ENCODE measurements around the gene IGSF3.
"Not testable (repeated sequence)": the region's sequence is repeated elsewhere in the genome, so short reads cannot be mapped to it uniquely, and the experiment has no call there.

Gene IGSF3

DNA sequence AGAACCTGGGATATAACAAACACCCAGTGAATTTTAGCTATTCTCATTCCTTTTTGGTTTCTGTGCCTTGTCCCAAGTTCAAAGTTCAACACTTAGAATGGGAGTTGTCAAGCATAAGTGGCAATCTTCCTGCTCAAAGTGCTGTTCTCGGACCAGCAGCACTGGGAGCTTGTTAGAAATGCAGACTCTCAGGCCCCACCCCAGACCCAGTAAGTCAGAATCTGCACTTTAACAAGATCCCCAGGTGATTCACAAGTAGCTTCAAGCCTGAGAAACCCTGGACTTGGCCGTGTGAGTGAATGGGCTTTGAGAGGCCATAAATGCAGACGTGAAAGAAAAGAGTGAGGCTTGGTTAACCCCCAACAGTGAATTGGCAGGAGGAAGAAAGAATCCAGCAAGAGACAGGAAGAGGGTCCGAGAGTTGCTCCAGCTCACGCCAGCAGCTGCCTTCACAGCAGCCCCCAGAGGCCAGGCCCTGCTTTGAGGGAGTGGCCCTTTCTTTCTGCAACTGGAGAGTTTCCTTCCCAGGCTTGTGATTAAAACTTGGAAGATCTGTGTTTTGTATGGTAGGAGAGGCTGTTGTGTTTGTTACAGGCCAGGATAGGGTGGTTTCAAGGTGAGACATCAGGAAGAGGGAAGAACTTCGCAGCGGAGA, 75.5 kb downstream of the IGSF3 start:
- not testable (repeated sequence) for H2AFZ ChIP-seq (ENCODE audit: low read depth, low read length); H3K27me3 ChIP-seq (ENCODE audit: insufficient read depth, low read length); H3K9me3 ChIP-seq (ENCODE audit: low read length); H3K36me3 ChIP-seq (ENCODE audit: insufficient read depth, low read length); H3K4me3 ChIP-seq (ENCODE audit: low read length)
- peaks cover 20% of the 10 kb centered on the region for H3K4me1 ChIP-seq (ENCODE audit: insufficient read depth, low read length)

DNA sequence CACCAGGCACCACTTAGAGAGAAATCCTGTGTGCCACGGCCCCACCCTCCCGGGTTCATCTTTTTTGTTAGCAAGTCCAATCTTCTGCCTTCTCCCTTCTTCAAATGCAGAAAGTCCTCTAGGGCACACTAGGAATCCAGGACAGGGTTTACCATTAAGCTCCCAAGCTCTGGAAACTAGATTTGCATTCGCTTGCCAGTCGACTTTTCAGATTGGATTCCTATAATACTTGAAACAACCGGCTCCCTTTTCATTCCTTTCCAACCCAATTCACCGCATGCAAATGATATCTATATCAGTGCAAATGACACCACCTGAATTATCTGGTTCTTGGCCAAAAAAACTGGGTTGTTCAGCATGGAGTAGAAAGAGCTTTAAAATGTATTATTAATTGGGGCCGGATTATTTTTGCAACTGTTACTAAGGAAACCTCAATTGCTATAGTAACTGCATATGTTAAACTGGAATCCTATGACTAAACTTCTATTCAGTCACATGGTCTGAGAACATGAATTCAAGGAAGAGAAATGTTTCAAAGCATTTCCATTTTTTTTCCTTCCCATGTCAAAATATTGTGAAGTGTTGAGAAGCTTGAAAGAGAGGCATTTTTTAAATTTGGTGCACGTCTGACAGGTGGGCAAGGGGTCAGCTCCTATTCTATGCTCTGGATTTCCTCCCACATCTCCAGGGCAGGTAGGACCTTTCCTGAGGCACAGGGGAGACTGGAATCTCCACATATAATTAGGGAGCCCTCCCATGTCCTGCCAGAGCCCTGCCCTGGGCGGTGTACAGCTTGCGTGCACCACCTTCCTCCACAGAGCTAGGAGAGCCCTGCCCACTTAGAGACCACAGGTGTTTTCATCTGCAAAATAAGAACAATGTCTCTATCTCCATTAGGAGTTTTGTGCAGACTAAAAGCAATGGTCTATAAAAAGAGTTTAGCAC, 76.3 kb downstream of the IGSF3 start:
- not testable (repeated sequence) for H3K27me3 ChIP-seq (ENCODE audit: insufficient read depth, low read length); H3K9me3 ChIP-seq (ENCODE audit: low read length); H3K4me3 ChIP-seq (ENCODE audit: low read length); H3K36me3 ChIP-seq (ENCODE audit: insufficient read depth, low read length); H2AFZ ChIP-seq (ENCODE audit: low read depth, low read length)
- H3K4me1 ChIP-seq (ENCODE audit: insufficient read depth, low read length), result peaks cover 22% of the 10 kb centered on the region

DNA sequence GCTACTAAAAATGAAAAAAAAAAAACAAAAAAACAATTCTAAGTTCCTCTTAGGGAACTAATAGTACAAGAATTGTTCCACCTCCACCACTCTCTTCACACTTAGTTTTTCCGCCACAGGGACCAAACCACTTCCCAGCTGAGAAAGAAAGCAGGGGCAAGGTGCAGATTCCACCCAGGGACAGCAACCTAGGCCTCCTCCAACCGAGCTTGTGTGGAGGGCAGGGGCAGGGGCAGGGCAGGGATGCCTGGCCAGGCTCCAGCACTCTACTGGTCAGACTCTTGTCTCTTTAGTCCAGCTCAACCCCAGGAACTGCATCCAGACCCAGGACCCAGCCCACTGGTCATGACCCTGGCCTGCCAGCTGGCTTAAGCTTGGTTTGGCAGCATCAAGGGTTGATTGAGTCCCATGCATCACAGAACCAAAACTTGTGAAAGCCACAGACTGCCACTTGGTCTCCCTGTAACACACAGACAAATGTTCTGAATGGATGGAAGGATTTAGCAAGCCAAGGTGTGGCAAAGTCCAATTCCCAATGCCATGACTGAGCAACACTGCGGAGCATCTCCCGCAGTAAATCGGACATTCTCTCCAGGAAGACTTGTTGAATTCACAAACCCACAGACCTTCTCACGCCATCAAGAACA, 77.1 kb downstream of the IGSF3 start:
- H3K27me3 ChIP-seq (ENCODE audit: insufficient read depth, low read length); H3K4me3 ChIP-seq (ENCODE audit: low read length); H3K36me3 ChIP-seq (ENCODE audit: insufficient read depth, low read length); H3K9me3 ChIP-seq (ENCODE audit: low read length); H2AFZ ChIP-seq (ENCODE audit: low read depth, low read length): not testable (repeated sequence)
- H3K4me1 ChIP-seq (ENCODE audit: insufficient read depth, low read length), result peaks cover 19% of the 10 kb centered on the region

DNA sequence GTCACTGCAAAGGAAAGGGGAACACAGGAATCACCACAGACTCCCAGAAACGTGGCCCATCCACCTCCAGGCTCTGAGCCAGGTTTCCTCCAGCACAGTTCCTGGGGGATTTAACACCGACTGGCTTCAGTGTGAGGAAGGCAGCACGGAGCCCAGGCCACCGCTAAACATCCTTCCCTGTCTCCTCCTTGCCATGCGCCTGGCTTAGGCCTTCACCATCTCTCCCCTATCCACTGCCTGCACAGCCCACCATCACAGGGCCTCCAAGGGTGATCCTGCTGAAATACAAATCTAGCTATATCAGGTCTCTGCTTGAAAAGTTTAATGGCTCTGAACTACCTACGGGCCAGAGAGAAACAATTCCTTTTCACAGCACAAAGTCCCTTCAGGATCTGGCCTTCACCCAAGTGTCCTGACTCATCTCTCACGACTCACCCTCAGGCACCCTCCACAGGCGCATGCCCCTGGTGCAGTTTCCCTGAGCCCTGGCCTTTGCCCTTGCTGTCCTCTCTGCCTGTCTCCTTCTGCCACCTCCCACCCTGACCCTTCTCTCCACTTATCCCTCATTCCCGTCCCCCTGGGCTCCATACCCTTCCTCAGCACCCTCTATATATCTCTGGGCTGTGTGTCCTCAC, 78.3 kb downstream of the IGSF3 start:
- not testable (repeated sequence) for H3K36me3 ChIP-seq (ENCODE audit: insufficient read depth, low read length); H3K4me3 ChIP-seq (ENCODE audit: low read length); H3K27me3 ChIP-seq (ENCODE audit: insufficient read depth, low read length); H2AFZ ChIP-seq (ENCODE audit: low read depth, low read length); H3K9me3 ChIP-seq (ENCODE audit: low read length)
- peaks cover 19% of the 10 kb centered on the region for H3K4me1 ChIP-seq (ENCODE audit: insufficient read depth, low read length)

DNA sequence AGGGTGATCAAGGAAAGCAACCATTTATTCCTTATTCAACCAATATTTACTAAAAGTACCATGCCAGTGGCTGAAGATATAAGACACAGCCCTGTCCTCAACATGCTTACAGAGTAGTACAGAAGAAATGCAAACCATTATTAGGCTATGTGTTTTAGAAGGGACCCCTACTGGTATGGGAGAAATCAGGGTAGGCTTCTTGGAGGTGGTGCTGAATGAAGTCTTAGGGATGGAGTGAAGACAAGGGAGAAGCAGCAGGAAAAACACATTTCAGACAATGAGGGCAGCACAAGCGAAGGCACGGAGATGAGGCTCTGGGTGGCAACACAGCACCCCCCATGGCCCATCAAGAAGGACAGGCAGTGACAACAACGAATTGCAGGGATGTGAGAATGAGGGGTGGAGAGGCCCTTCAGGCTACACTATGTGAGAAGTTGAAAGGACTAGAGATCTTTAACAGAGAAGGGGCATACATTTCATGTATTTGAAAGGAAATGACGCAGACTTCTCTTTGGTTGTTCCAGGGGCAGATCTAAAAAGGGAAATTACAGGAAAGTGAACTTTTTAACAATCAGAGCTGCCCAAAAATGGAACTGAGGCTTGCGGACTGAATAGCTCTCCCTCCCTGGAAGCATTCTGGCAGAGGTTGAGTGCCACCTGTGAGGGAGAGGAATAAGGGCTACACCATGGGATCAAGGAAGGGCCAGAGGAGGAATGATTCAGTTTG, 79.9 kb downstream of the IGSF3 start:
- H3K27me3 ChIP-seq (ENCODE audit: insufficient read depth, low read length), result no peaks in the 10 kb centered on the region
- H3K9me3 ChIP-seq (ENCODE audit: low read length), result no peaks in the 10 kb centered on the region
- peaks cover 14% of the 10 kb centered on the region for H3K4me1 ChIP-seq (ENCODE audit: insufficient read depth, low read length)
- no peak overlapping the region for H3K4me3 ChIP-seq (ENCODE audit: low read length)
- no peak overlapping the region for H2AFZ ChIP-seq (ENCODE audit: low read depth, low read length)
- no peaks in the 10 kb centered on the region for H3K36me3 ChIP-seq (ENCODE audit: insufficient read depth, low read length)

DNA sequence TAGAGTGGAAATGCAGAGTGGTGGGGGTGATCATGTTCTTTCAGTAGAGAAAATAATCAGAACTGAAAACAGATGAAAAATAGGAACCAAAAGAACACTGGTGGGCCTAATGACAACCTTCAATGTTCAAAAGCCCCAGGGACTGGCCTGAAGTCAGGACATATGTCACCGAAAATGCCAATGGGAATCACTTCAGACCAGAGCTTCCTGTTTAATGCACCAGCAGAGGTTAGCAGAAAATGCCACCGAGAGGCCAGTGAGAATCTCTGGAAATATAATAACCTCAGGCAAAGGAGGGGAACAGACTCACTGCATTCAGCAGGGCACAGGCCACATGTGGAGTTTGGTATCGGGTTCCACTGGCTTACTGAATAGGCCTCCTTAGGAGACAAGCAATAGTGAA, 80.8 kb downstream of the IGSF3 start:
- Histone ChIP-seq H3K4me3 (ENCODE audit: low read length) (no peak overlapping the region), H3K27me3 (ENCODE audit: insufficient read depth, low read length) (no peaks in the 10 kb centered on the region), H2AFZ (ENCODE audit: low read depth, low read length) (no peak overlapping the region), H3K4me1 (ENCODE audit: insufficient read depth, low read length) (peaks cover 10% of the 10 kb centered on the region), H3K36me3 (ENCODE audit: insufficient read depth, low read length) (no peaks in the 10 kb centered on the region), H3K9me3 (ENCODE audit: low read length) (no peaks in the 10 kb centered on the region)

DNA sequence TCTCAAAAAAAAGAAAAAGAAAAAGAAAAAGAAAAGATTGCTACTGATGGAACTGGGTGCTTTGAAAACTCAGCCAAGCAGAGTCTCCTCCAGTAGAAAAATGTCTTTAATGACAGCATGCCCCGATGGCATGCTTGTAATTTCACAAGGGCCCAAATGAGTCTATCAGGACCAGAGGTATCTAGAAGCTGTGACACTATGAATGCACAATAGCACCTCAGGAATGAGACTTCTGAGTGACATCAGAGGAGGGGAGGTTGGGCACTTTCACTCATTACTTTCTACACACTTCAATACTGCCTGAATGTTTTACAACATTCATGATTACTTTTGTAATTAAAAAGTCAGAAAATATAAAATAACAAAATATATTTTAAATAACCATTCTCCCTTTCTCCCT, 81.6 kb downstream of the IGSF3 start:
- H3K9me3 ChIP-seq (ENCODE audit: low read length), result no peaks in the 10 kb centered on the region
- H3K4me3 ChIP-seq (ENCODE audit: low read length), result no peak overlapping the region
- peaks cover 9% of the 10 kb centered on the region for H3K4me1 ChIP-seq (ENCODE audit: insufficient read depth, low read length)
- no peaks in the 10 kb centered on the region for H3K36me3 ChIP-seq (ENCODE audit: insufficient read depth, low read length)
- no peak overlapping the region for H2AFZ ChIP-seq (ENCODE audit: low read depth, low read length)
- no peaks in the 10 kb centered on the region for H3K27me3 ChIP-seq (ENCODE audit: insufficient read depth, low read length)

DNA sequence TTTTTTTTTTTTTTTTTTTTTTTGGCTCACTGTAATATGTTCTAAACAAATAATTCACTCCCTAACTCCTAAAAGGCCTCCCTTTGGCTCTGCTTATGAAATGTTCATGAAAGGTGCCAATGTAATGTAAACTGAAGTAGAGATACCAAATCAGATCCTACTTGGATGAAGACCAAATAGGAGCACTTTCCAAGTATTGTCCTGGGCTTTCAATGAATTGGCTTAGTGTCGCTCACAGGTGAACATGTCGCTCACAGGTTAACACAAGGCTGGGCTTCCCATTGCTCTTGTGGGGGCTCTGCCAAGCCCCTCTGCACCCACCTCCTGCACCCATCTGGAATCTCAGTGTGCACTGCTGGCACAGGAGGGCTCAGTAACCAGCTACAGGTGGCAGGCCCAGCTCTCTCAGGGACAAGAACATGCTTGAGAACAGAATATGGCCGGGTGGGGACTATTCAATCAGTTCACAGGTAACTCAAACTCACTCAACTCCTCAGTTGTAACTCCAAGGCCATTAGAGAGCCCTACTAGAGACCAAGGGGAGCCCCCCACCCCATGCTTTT, 86.1 kb downstream of the IGSF3 start:
- no peaks in the 10 kb centered on the region for H3K36me3 ChIP-seq (ENCODE audit: insufficient read depth, low read length)
- no peaks in the 10 kb centered on the region for H3K27me3 ChIP-seq (ENCODE audit: insufficient read depth, low read length)
- no peak overlapping the region for H3K4me3 ChIP-seq (ENCODE audit: low read length)
- no peaks in the 10 kb centered on the region for H3K9me3 ChIP-seq (ENCODE audit: low read length)
- peaks cover 5% of the 10 kb centered on the region for H3K4me1 ChIP-seq (ENCODE audit: insufficient read depth, low read length)
- no peak overlapping the region for H2AFZ ChIP-seq (ENCODE audit: low read depth, low read length)

DNA sequence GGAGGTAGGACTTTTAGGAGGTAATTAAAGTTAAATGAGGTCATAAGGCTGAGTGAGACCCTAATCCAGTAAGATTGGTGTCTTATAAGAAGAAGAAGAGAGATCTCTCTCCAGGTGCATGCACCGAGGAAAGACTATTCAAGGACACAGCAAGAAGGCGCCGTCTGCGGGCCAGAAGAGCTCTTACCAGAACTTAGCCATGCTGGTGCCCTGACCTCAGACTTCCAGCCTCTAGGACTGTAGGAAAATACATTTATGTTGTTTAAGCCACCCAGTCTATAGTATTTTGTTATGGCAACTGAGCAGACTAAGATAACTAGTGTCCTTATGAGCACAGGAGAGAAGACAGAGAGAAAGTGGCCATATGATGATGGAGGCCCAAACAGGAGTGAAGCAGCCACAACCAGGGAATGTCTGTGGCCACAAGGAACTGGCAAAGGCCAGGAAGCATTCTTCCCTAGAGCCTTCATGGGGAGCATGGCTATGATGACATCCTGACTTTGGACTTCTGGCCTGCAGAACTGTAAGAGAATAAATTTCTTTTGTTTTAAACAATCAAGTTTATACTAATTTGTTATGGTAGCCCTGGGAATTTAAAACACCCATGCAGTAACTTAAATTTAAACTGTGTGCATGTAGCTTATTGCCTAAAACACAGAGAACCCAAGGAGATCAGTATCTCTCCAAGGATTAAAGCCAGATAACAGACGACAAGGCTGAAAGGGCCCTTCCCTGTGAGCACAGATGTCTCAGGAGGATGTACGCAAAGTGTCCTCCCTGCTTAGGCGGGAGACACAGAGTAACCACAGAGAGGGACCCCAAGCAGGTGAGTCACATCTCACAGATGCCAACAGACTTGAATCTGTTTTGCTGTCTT, 86.8 kb downstream of the IGSF3 start:
- H3K36me3 ChIP-seq (ENCODE audit: insufficient read depth, low read length), result no peaks in the 10 kb centered on the region
- peaks cover 7% of the 10 kb centered on the region for H3K4me1 ChIP-seq (ENCODE audit: insufficient read depth, low read length)
- no peaks in the 10 kb centered on the region for H3K9me3 ChIP-seq (ENCODE audit: low read length)
- no peak overlapping the region for H3K4me3 ChIP-seq (ENCODE audit: low read length)
- H2AFZ ChIP-seq (ENCODE audit: low read depth, low read length), result no peak overlapping the region
- H3K27me3 ChIP-seq (ENCODE audit: insufficient read depth, low read length), result no peaks in the 10 kb centered on the region

DNA sequence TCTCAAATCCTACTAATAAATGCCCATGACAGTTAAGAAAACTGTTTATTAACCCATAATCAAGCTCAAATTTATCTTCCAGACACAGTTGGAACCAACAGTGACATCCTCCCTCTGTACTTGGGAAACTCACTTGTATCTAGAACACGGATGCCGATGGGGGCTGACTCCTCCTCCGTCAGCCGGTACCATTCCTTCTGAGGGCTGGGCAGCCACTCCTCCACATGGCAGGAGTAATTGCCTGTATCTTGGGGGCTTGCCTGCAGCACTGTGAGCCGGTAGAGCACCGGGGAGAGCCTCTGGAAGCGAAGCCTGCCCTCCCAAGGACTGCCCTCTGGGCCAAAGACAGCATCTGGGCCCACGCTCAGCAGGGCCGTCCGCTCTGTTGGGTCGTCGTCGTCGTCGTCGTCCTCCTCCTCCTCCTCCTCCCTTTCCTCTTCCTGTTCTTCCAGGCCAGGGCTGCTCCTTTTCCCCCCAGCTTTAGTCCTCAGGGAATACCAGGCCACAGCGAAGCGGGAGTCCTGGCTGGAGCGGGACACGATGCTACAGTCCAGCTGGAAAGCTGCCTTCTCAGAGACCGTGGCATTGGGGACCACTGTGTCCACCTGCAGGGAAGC, 88.2 kb downstream of the IGSF3 start:
- no peaks in the 10 kb centered on the region for H3K27me3 ChIP-seq (ENCODE audit: insufficient read depth, low read length)
- no peaks in the 10 kb centered on the region for H3K36me3 ChIP-seq (ENCODE audit: insufficient read depth, low read length)
- no peak overlapping the region for H3K4me3 ChIP-seq (ENCODE audit: low read length)
- H3K9me3 ChIP-seq (ENCODE audit: low read length), result no peaks in the 10 kb centered on the region
- no peak overlapping the region for H2AFZ ChIP-seq (ENCODE audit: low read depth, low read length)
- peaks cover 17% of the 10 kb centered on the region for H3K4me1 ChIP-seq (ENCODE audit: insufficient read depth, low read length)

DNA sequence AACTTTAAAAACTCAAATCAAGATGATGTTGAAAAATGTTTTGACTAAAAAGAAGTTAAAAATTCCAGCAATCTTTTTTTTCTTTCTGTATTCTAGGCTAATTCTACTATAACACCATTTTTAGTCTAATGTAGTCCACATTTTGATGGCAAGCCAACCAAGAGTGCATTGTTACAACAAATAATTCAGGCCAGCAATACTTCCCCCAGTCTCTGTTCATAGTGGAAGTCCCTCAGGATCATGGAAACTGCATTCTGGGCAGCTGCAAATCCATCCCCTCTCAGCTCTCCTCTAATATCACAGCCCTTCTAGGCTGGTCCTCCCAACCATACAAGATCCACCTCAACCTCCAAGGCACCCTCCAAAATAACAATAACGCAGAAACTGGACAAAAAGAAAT, 89.0 kb downstream of the IGSF3 start:
- Histone ChIP-seq H3K4me1 (ENCODE audit: insufficient read depth, low read length) (peaks cover 17% of the 10 kb centered on the region), H2AFZ (ENCODE audit: low read depth, low read length) (no peak overlapping the region), H3K27me3 (ENCODE audit: insufficient read depth, low read length) (no peaks in the 10 kb centered on the region), H3K9me3 (ENCODE audit: low read length) (no peaks in the 10 kb centered on the region), H3K36me3 (ENCODE audit: insufficient read depth, low read length) (no peaks in the 10 kb centered on the region), H3K4me3 (ENCODE audit: low read length) (no peak overlapping the region)

Measured in neuron (in vitro differentiated cells).